Measurements from ENCODE around the gene FKBP4.

GRCh38 chr12:2753536-2753935, 41.2 kb upstream of the FKBP4 start:
- TF ChIP-seq POLR2A (IDR thresholded peaks at IDR 0.05; ENCODE audit: low read depth, low read length) (no peak), POLR2AphosphoS5 (IDR thresholded peaks at IDR 0.05; ENCODE audit: low read depth, low read length) (no peak), TAF1 (IDR thresholded peaks at IDR 0.05; ENCODE audit: borderline replicate concordance, low read depth, low read length) (no peak)

All from GM12892 (cell line).